H9 (cell line): ENCODE results near the gene IGF1R. TPM values are rescaled to one million over a fixed set of nuclear protein-coding genes. Genes with fewer than 3 reads are reported as not detected.
A peak's percentile ranks its signal among the peaks of the same experiment; 100 is the strongest.

Source experiments
- DNase-seq: peaks from one replicate; pipeline ENCODE4 v3.0.0-alpha.2; 2017
- H2AFZ ChIP-seq: one replicate; pipeline ENCODE4 v1.6.1; 2013; ENCODE audit warnings: mild to moderate bottlenecking, low read length, control low read depth, moderate library complexity
- H2AK5ac ChIP-seq: 2 replicates; pipeline ENCODE4 v1.6.1; 2013; ENCODE audit warnings: low read length, control low read depth, mixed read lengths; ENCODE audit not compliant: insufficient read length
- H2BK120ac ChIP-seq: one replicate; pipeline ENCODE4 v1.6.1; 2013; ENCODE audit warnings: low read depth, mild to moderate bottlenecking, low read length, control low read depth, inconsistent platforms; ENCODE audit not compliant: poor library complexity, severe bottlenecking
- H2BK12ac ChIP-seq: 2 replicates; pipeline ENCODE4 v1.6.1; 2013; ENCODE audit warnings: low read length, control low read depth, mixed read lengths, low read depth; ENCODE audit not compliant: insufficient read length
- H2BK15ac ChIP-seq: 2 replicates; pipeline ENCODE4 v1.6.1; 2013; ENCODE audit warnings: low read depth, low read length, control low read depth
- H2BK20ac ChIP-seq: one replicate; pipeline ENCODE4 v1.6.1; 2013; ENCODE audit warnings: low read depth, mild to moderate bottlenecking, low read length, control low read depth, inconsistent platforms; ENCODE audit not compliant: poor library complexity, severe bottlenecking
- H2BK5ac ChIP-seq: 2 replicates; pipeline ENCODE4 v1.6.1; 2013; ENCODE audit warnings: low read length, control low read depth, mixed read lengths; ENCODE audit not compliant: insufficient read length
- H3K14ac ChIP-seq: 2 replicates; pipeline ENCODE4 v1.6.1; 2013; ENCODE audit warnings: low read length, control low read depth; ENCODE audit not compliant: insufficient read depth
- H3K18ac ChIP-seq: 2 replicates; pipeline ENCODE4 v1.6.1; 2013; ENCODE audit warnings: low read depth, mild to moderate bottlenecking, mixed read lengths, low read length, control low read depth; ENCODE audit not compliant: insufficient read length
- H3K23ac ChIP-seq: 2 replicates; pipeline ENCODE4 v1.6.1; 2013; ENCODE audit warnings: low read length, control low read depth, mixed read lengths, low read depth; ENCODE audit not compliant: insufficient read length
- H3K23me2 ChIP-seq: 2 replicates; pipeline ENCODE4 v1.6.1; 2013; ENCODE audit warnings: low read depth, mild to moderate bottlenecking, mixed read lengths, low read length, control low read depth; ENCODE audit not compliant: insufficient read length, poor library complexity, severe bottlenecking
- H3K27ac ChIP-seq: 2 replicates; pipeline ENCODE4 v1.5.1; 2013; ENCODE audit warnings: low read length, control low read depth, mixed read lengths, low read depth; ENCODE audit not compliant: insufficient read length
- H3K27me3 ChIP-seq: 2 replicates; pipeline ENCODE4 v1.6.1; 2013; ENCODE audit warnings: low read length, control low read depth, inconsistent platforms; ENCODE audit not compliant: insufficient read depth
- H3K4ac ChIP-seq: 2 replicates; pipeline ENCODE4 v1.6.1; 2013; ENCODE audit warnings: low read depth, mild to moderate bottlenecking, control low read depth, inconsistent platforms, low read length, moderate library complexity
- H3K4me1 ChIP-seq: 2 replicates; pipeline ENCODE4 v1.6.1; 2013; ENCODE audit warnings: low read length, control low read depth, inconsistent platforms; ENCODE audit not compliant: insufficient read depth
- H3K4me2 ChIP-seq: 2 replicates; pipeline ENCODE4 v1.6.1; 2013; ENCODE audit warnings: low read length, control low read depth, mixed read lengths; ENCODE audit not compliant: insufficient read length, insufficient read depth
- H3K56ac ChIP-seq: 2 replicates; pipeline ENCODE4 v1.6.1; 2013; ENCODE audit warnings: low read depth, mild to moderate bottlenecking, mixed read lengths, low read length, control low read depth; ENCODE audit not compliant: insufficient read length
- H3K79me1 ChIP-seq: 2 replicates; pipeline ENCODE4 v1.6.1; 2013; ENCODE audit warnings: low read depth, mild to moderate bottlenecking, moderate library complexity, low read length, control low read depth, inconsistent platforms; ENCODE audit not compliant: insufficient read depth, poor library complexity, severe bottlenecking
- H3K79me2 ChIP-seq: 2 replicates; pipeline ENCODE4 v1.6.1; 2013; ENCODE audit warnings: low read length, control low read depth, inconsistent platforms; ENCODE audit not compliant: insufficient read depth
- H3K9ac ChIP-seq: 2 replicates; pipeline ENCODE4 v1.6.1; 2013; ENCODE audit warnings: low read length, control low read depth, mixed read lengths; ENCODE audit not compliant: insufficient read length; ENCODE audit errors: extremely low read depth
- H3K9me3 ChIP-seq: one replicate; pipeline ENCODE4 v1.6.1; 2013; ENCODE audit warnings: low read depth, low read length, inconsistent platforms; ENCODE audit not compliant: control insufficient read depth
- H3T11ph ChIP-seq: one replicate; pipeline ENCODE4 v1.6.1; 2013; ENCODE audit warnings: mild to moderate bottlenecking, low read length, control low read depth, inconsistent platforms
- H4K20me1 ChIP-seq: one replicate; pipeline ENCODE4 v1.6.1; 2013; ENCODE audit not compliant: control insufficient read depth, insufficient read length, insufficient read depth
- H4K5ac ChIP-seq: 2 replicates; pipeline ENCODE4 v1.6.1; 2013; ENCODE audit warnings: low read depth, mild to moderate bottlenecking, mixed read lengths, low read length, control low read depth; ENCODE audit not compliant: insufficient read length
- H4K8ac ChIP-seq: replicated peaks from 2 replicates; pipeline ENCODE4 v1.6.1; 2013; ENCODE audit warnings: low read length, control low read depth, mixed read lengths, low read depth; ENCODE audit not compliant: insufficient read length
- H4K91ac ChIP-seq: 2 replicates; pipeline ENCODE4 v1.6.1; 2013; ENCODE audit warnings: low read depth, mild to moderate bottlenecking, moderate library complexity, mixed read lengths, low read length, control low read depth; ENCODE audit not compliant: insufficient read length
- H3K27ac Mint-ChIP-seq, 3 experiments: 2 replicates in 2 of 3; 3 replicates in 1 of 3; pipeline ENCODE4 v1.8.0; 2020 to 2021; ENCODE audit warnings: mixed read lengths in 3 of 3, mild to moderate bottlenecking in 1 of 3, moderate library complexity in 1 of 3
- H3K27me3 Mint-ChIP-seq: 2 replicates; pipeline ENCODE4 v1.8.0; 2021; ENCODE audit warnings: low read depth, mild to moderate bottlenecking, moderate library complexity, mixed read lengths
- H3K36me3 Mint-ChIP-seq, 3 experiments: 2 replicates in 2 of 3; 3 replicates in 1 of 3; pipeline ENCODE4 v1.8.0; 2020 to 2021; ENCODE audit warnings: low read depth in 3 of 3, mixed read lengths in 3 of 3; ENCODE audit not compliant: insufficient read depth in 1 of 3
- H3K4me1 Mint-ChIP-seq, 2 experiments: 2 replicates each; pipeline ENCODE4 v1.8.0; 2020; ENCODE audit warnings: mixed read lengths in 2 of 2
- H3K4me3 Mint-ChIP-seq, 2 experiments: 2 replicates in 1 of 2; 3 replicates in 1 of 2; pipeline ENCODE4 v1.8.0; 2020 to 2021; ENCODE audit warnings: mild to moderate bottlenecking in 2 of 2, mixed read lengths in 2 of 2, moderate library complexity in 1 of 2
- H3K9me3 Mint-ChIP-seq, 2 experiments: 2 replicates in 1 of 2; 3 replicates in 1 of 2; pipeline ENCODE4 v1.8.0; 2020; ENCODE audit warnings: mild to moderate bottlenecking in 2 of 2, mixed read lengths in 2 of 2, moderate library complexity in 1 of 2
- CTCF ChIP-seq: fragments of 200-600 bp; sonication (generic); conservative IDR thresholded peaks from 3 replicates; pipeline ENCODE4 v1.8.0; 2021; ENCODE audit warnings: antibody characterized with exemption, mild to moderate bottlenecking
- WGBS: extraction: QIAGEN DNeasy Blood & Tissue Kit; methylation state at CpG from one replicate; pipeline ENCODE4 v1.1.7; 2013; ENCODE audit warnings: missing lambda C conversion rate, low lambda C conversion rate, mixed read lengths; ENCODE audit not compliant: insufficient read length; ENCODE audit errors: extremely low coverage; 5-methylcytosine and 5-hydroxymethylcytosine counted together
- total RNA-seq: library from RNA; stranded (reverse); gene quantifications from 2 replicates; pipeline ENCODE4 v1.2.1, GENCODE V29; 2021

The IGF1R gene
- total RNA-seq, 1 experiment from 2014 or later: 70.0 TPM

GRCh38 chr15:98853161-98853560 is 204.8 kb downstream of the IGF1R start:
- peaks cover 20% of the 10 kb centered on the region; the same call in 1 of the 2 replicates for H3K4me1 ChIP-seq
- DNase-seq: peak; percentile 76
- no peak overlapping the region for H4K8ac ChIP-seq
- no peak overlapping the region for H3K18ac ChIP-seq
- no CpG with 5 or more reads among the region's 8 CpGs for WGBS
- no peak for TF ChIP-seq CTCF
- Mint-ChIP-seq H3K9me3 (no peaks in the 10 kb centered on the region), H3K36me3 (no peaks in the 10 kb centered on the region), H3K27ac (peak overlapping the region; percentile 92 to 99 (median 97); a peak in 6 of 7 replicates), H3K4me1 (peaks cover 74% of the 10 kb centered on the region in 2 experiments), H3K27me3 (no peaks in the 10 kb centered on the region), H3K4me3 (peak overlapping the region; percentile 81 to 92)
- peaks cover 8% of the 10 kb centered on the region for H3K79me1 ChIP-seq
- H3K14ac ChIP-seq: no peak overlapping the region
- no peaks in the 10 kb centered on the region for H4K20me1 ChIP-seq
- H3K9me3 ChIP-seq: no peaks in the 10 kb centered on the region
- H3K23ac ChIP-seq: no peak overlapping the region
- H3K27ac ChIP-seq: peak overlapping the region; percentile 87
- H2AFZ ChIP-seq: no peak overlapping the region
- H3K4me2 ChIP-seq: peak overlapping the region; percentile 95
- H4K91ac ChIP-seq: no peak overlapping the region
- H3T11ph ChIP-seq: no peak overlapping the region
- no peak overlapping the region for H4K5ac ChIP-seq
- no peak overlapping the region for H2BK5ac ChIP-seq
- no peak overlapping the region for H2BK20ac ChIP-seq
- no peak overlapping the region for H2BK12ac ChIP-seq
- H3K4ac ChIP-seq: no peak overlapping the region
- no peak overlapping the region for H3K56ac ChIP-seq
- peak overlapping the region; percentile 84 for H3K9ac ChIP-seq
- H2BK120ac ChIP-seq: no peak overlapping the region
- no peaks in the 10 kb centered on the region for H3K27me3 ChIP-seq
- H2BK15ac ChIP-seq: no peak overlapping the region
- H3K23me2 ChIP-seq: peaks cover 4% of the 10 kb centered on the region
- H2AK5ac ChIP-seq: no peak overlapping the region
- peaks cover 25% of the 10 kb centered on the region; the same call in 1 of the 2 replicates for H3K79me2 ChIP-seq
